Measurements from ENCODE around the gene DNAJC8.

The DNAJC8 gene, protein sequence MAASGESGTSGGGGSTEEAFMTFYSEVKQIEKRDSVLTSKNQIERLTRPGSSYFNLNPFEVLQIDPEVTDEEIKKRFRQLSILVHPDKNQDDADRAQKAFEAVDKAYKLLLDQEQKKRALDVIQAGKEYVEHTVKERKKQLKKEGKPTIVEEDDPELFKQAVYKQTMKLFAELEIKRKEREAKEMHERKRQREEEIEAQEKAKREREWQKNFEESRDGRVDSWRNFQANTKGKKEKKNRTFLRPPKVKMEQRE

DNA sequence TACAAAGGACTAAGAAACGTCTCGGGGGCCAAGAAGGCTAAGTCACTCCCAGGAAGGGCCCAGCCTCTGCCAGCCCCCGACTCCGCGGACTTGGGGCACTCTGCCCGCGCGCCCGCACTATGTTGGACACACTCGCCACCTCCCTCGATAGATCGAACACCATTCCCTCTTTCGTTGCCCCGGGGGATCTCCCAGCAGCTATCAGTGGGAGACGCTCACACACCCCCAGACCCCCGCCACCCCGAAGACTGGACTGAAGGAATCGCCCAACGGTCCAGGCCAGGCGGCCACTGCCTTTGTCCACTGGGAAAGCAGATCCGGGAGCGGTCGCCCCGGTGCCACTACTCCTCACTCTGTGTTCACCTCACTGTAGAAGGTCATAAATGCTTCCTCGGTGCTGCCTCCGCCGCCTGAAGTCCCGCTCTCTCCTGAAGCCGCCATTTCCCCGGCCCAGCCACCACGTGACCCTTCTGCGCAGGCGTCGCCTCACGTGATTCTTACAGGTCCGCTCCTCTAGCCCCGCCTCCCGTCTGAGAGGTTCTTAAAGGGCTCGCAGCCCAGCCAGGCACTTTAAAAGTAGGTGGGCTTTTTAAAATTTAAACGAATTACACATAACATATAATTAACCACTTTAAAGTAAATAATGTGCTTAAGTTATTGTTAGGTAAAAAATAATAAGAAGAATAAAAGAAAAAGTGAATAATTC is at the start of gene DNAJC8:
TSS of gene DNAJC8 (minus strand) at position 472 of the 706 bp plus-strand sequence. CDS start at position 441, 31 bp downstream.
- peak within 1 kb of the TSS; percentile 98 for H2AFZ ChIP-seq (ENCODE audit: low read length, unreplicated experiment)
- peak within 1 kb of the TSS; percentile 97 for H3K4me3 ChIP-seq (ENCODE audit: low read depth, low read length)
- H3K4me1 ChIP-seq (ENCODE audit: control insufficient read depth, insufficient read depth, low read length, unreplicated experiment) = peaks cover 5% of the 10 kb centered on the region

DNA sequence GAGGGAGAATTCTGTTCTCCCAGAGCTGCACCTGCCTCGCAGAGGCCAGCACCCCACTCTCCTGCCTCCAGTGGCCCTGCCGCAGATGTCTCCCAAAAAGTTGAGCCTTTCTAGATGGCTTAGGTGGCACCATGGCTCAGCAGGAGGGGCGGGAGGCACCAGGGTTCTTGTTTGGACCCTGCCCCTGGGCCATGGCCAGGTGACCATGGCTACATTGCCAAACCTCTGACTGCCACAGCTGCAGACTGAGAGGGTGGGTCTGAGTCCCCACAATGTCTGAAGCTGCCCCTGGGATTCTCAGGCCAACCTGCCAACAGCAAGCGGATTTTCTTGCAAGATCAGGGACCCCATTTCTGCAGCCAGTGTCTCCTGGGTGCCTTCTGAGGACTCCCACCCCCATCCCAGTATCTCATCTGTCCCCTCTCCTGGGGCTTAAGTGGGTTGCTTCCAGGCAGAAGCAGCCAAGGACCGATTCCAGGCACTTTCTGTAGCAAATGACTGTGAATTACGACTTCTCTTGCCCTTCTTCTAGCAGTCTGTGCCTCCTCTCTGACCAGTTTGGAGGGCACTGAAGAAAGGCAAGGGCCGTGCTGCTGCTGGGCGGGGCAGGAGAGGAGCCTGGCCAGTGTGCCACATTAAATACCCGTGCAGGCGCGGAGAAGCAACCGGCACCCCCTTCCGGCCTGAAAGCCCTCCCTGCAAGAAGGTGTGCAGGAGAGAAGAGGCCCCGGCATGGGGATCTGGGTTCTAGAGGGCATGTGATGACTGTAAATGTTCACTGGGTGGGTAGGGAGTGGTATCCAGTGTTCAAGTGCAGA is 49.0 kb upstream of the DNAJC8 start:
- peaks cover 14% of the 10 kb centered on the region; the same call in 1 of the 2 replicates for H3K36me3 ChIP-seq (ENCODE audit: insufficient read depth, low read length)
- peaks cover 6% of the 10 kb centered on the region for H3K4me1 ChIP-seq (ENCODE audit: control insufficient read depth, insufficient read depth, low read length, unreplicated experiment)
- no peak overlapping the region for H3K27ac ChIP-seq (ENCODE audit: low read depth, low read length)
- H2AFZ ChIP-seq (ENCODE audit: low read length, unreplicated experiment) = no peak overlapping the region
- no peaks in the 10 kb centered on the region for H3K27me3 ChIP-seq (ENCODE audit: insufficient read depth, low read length)
- H3K79me2 ChIP-seq (ENCODE audit: control insufficient read depth, insufficient read depth, low read length, unreplicated experiment) = no peaks in the 10 kb centered on the region
- H3K4me3 ChIP-seq (ENCODE audit: low read depth, low read length) = no peak overlapping the region

More for the DNA sequence above, at the start of gene DNAJC8:
- peak within 1 kb of the TSS; percentile 63; the same call in 1 of the 2 replicates for H3K27ac ChIP-seq (ENCODE audit: low read depth, low read length)
- H3K36me3 ChIP-seq (ENCODE audit: insufficient read depth, low read length) = peaks cover 9% of the 10 kb centered on the region; the same call in 1 of the 2 replicates
- no peaks in the 10 kb centered on the region for H3K27me3 ChIP-seq (ENCODE audit: insufficient read depth, low read length)
- H3K79me2 ChIP-seq (ENCODE audit: control insufficient read depth, insufficient read depth, low read length, unreplicated experiment) = peaks cover 61% of the 10 kb centered on the region

DNA sequence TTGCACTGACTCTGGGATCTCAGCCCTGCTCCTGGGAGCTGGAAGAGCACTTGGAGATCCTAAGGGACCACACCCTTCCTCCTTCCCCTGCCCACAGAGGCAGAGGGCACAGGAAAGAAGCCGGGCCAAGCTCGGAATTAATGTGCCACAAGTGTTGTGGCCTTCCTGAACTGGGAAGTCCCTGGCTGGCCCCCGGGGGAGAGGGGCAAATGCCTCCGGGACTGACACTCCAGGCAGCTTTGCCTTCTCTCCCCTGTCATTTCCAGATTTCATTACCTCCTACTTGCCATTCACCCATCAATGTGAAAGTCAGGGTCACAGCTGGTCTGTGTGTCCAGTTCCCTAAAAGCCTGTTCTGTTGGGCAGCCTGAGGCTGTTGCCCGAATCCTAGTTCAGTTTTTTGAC is 48.1 kb upstream of the DNAJC8 start:
- Histone ChIP-seq H3K4me3 (ENCODE audit: low read depth, low read length) (no peak overlapping the region), H3K36me3 (ENCODE audit: insufficient read depth, low read length) (peaks cover 14% of the 10 kb centered on the region; the same call in 1 of the 2 replicates), H3K79me2 (ENCODE audit: control insufficient read depth, insufficient read depth, low read length, unreplicated experiment) (no peaks in the 10 kb centered on the region), H3K27me3 (ENCODE audit: insufficient read depth, low read length) (no peaks in the 10 kb centered on the region), H2AFZ (ENCODE audit: low read length, unreplicated experiment) (no peak overlapping the region), H3K27ac (ENCODE audit: low read depth, low read length) (no peak overlapping the region), H3K4me1 (ENCODE audit: control insufficient read depth, insufficient read depth, low read length, unreplicated experiment) (peaks cover 6% of the 10 kb centered on the region)

DNA sequence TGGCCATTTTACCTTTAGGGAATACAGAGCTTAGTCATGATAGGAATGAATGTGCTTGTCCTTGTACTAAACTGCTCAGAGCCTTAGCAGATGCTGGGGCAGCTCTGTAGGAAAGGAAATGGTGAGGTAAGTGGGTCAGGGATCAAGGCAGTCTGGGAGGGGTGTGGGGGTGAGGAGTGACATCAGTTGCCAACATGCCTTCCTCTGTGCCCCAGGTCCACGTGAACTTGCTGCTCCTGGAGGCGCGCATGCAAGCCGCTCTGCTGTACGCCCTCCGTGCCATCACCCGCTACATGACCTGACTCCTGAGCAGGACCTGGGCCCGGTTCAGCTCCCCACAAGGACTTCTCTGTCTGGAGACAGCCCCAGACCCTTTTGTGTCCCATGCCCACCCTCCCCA is 47.7 kb upstream of the DNAJC8 start:
- Histone ChIP-seq H3K4me3 (ENCODE audit: low read depth, low read length) (no peak overlapping the region), H3K27ac (ENCODE audit: low read depth, low read length) (no peak overlapping the region), H3K27me3 (ENCODE audit: insufficient read depth, low read length) (no peaks in the 10 kb centered on the region), H3K4me1 (ENCODE audit: control insufficient read depth, insufficient read depth, low read length, unreplicated experiment) (peaks cover 6% of the 10 kb centered on the region), H3K79me2 (ENCODE audit: control insufficient read depth, insufficient read depth, low read length, unreplicated experiment) (no peaks in the 10 kb centered on the region), H2AFZ (ENCODE audit: low read length, unreplicated experiment) (no peak overlapping the region), H3K36me3 (ENCODE audit: insufficient read depth, low read length) (peaks cover 14% of the 10 kb centered on the region; the same call in 1 of the 2 replicates)

DNA sequence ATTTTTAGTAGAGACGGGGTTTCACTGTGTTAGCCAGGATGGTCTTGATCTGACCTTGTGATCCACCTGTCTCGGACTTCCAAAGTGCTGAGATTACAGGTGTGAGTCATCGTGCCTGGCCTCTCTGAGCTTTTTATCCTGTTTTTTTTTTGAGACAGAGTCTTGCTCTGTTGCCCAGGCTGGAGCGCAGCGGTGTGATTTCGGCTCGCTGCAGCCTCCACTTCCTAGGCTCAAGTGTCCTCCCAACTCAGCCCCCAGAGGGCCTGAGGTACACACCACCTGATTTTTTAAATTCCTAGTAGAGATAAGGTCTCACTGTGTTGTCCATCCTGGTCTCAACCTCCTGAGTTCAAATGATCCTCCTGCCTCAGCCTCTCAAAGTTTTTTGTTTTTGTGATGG is 46.9 kb upstream of the DNAJC8 start:
- H3K27ac ChIP-seq (ENCODE audit: low read depth, low read length) = no peak overlapping the region
- H3K79me2 ChIP-seq (ENCODE audit: control insufficient read depth, insufficient read depth, low read length, unreplicated experiment) = no peaks in the 10 kb centered on the region
- peaks cover 20% of the 10 kb centered on the region; the same call in 1 of the 2 replicates for H3K36me3 ChIP-seq (ENCODE audit: insufficient read depth, low read length)
- H3K27me3 ChIP-seq (ENCODE audit: insufficient read depth, low read length) = no peaks in the 10 kb centered on the region
- no peak overlapping the region for H3K4me3 ChIP-seq (ENCODE audit: low read depth, low read length)
- no peak overlapping the region for H2AFZ ChIP-seq (ENCODE audit: low read length, unreplicated experiment)
- H3K4me1 ChIP-seq (ENCODE audit: control insufficient read depth, insufficient read depth, low read length, unreplicated experiment) = peaks cover 6% of the 10 kb centered on the region

DNA sequence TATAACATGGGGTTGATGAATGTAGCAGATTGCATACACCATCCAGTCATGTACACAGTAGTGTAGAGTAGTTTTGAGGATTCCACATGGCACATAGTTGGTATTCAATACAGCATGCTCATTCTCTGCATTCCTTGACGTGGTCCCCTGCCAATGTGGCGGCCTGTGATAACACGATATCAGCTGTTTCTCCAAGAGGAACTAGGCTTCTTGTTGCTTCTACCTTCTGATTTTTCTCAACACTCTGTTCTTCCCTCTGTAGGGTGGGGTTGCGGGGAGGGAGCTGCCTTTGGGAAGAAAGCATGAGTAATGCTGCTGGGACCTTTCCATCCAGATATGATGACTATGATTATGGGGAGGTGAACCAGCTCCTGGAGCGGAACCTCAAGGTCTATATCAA is 45.9 kb upstream of the DNAJC8 start:
- peaks cover 6% of the 10 kb centered on the region for H3K4me1 ChIP-seq (ENCODE audit: control insufficient read depth, insufficient read depth, low read length, unreplicated experiment)
- H3K4me3 ChIP-seq (ENCODE audit: low read depth, low read length) = no peak overlapping the region
- H3K79me2 ChIP-seq (ENCODE audit: control insufficient read depth, insufficient read depth, low read length, unreplicated experiment) = no peaks in the 10 kb centered on the region
- H3K27ac ChIP-seq (ENCODE audit: low read depth, low read length) = no peak overlapping the region
- H3K27me3 ChIP-seq (ENCODE audit: insufficient read depth, low read length) = no peaks in the 10 kb centered on the region
- no peak overlapping the region for H2AFZ ChIP-seq (ENCODE audit: low read length, unreplicated experiment)
- H3K36me3 ChIP-seq (ENCODE audit: insufficient read depth, low read length) = peaks cover 25% of the 10 kb centered on the region; the same call in 1 of the 2 replicates

DNA sequence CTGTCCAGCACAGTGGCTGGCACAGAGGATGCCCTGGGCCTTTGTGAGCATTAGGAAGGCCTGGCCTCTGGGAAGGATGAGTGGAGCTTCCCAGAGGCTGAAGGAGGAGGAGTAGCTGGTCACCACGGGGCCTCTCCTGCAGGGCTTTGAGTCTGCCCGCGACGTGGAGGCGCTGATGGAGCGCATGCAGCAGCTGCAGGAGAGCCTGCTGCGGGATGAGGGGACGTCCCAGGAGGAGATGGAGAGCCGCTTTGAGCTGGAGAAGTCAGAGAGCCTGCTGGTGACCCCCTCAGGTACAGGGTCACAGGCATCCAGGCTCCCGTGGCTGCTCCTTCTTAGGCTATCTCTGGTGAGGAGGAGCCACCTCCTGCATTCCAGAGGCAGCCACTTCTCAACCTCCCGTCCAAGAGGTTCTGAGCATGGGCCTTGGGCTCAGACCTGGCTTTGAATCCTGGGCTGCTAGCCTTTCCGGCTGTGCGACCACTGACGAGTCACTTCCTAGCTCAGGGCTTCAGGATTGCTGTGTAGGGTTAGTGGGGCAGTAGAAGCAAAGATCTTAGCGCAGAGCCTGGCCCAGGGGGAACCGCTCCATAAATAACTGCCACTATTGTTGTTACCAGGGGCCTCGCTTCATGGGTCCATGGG is 40.5 kb upstream of the DNAJC8 start:
- H3K36me3 ChIP-seq (ENCODE audit: insufficient read depth, low read length) = peaks cover 15% of the 10 kb centered on the region; the same call in 1 of the 2 replicates
- no peak overlapping the region for H3K27ac ChIP-seq (ENCODE audit: low read depth, low read length)
- peaks cover 5% of the 10 kb centered on the region for H3K4me1 ChIP-seq (ENCODE audit: control insufficient read depth, insufficient read depth, low read length, unreplicated experiment)
- H3K79me2 ChIP-seq (ENCODE audit: control insufficient read depth, insufficient read depth, low read length, unreplicated experiment) = no peaks in the 10 kb centered on the region
- H3K27me3 ChIP-seq (ENCODE audit: insufficient read depth, low read length) = no peaks in the 10 kb centered on the region
- no peak overlapping the region for H3K4me3 ChIP-seq (ENCODE audit: low read depth, low read length)
- no peak overlapping the region for H2AFZ ChIP-seq (ENCODE audit: low read length, unreplicated experiment)

DNA sequence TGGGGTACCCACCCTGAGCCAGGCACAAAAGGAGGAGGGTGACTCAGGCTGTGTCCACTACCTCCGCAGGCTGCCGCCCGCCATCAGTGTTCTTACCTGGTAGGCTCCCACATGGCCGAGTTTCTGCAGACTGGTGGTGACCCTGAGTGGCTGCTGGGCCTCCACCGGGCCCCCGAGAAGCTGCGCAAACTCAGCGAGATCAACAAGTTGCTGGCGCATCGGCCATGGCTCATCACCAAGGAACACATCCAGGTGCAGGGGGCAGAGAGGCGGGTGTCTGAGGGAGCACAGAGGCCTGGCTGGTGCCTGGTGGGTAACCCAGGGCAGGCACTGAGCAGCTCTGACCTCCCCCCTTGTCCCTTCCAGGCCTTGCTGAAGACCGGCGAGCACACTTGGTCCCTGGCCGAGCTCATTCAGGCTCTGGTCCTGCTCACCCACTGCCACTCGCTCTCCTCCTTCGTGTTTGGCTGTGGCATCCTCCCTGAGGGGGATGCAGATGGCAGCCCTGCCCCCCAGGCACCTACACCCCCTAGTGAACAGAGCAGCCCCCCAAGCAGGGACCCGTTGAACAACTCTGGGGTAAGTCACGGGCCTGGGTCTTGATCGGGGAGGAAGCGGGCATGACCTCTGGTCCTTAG is 39.5 kb upstream of the DNAJC8 start:
- H2AFZ ChIP-seq (ENCODE audit: low read length, unreplicated experiment) = no peak overlapping the region
- H3K79me2 ChIP-seq (ENCODE audit: control insufficient read depth, insufficient read depth, low read length, unreplicated experiment) = peaks cover 9% of the 10 kb centered on the region
- no peak overlapping the region for H3K4me3 ChIP-seq (ENCODE audit: low read depth, low read length)
- H3K27ac ChIP-seq (ENCODE audit: low read depth, low read length) = no peak overlapping the region
- peaks cover 5% of the 10 kb centered on the region for H3K4me1 ChIP-seq (ENCODE audit: control insufficient read depth, insufficient read depth, low read length, unreplicated experiment)
- H3K36me3 ChIP-seq (ENCODE audit: insufficient read depth, low read length) = peaks cover 11% of the 10 kb centered on the region; the same call in 1 of the 2 replicates
- H3K27me3 ChIP-seq (ENCODE audit: insufficient read depth, low read length) = no peaks in the 10 kb centered on the region

DNA sequence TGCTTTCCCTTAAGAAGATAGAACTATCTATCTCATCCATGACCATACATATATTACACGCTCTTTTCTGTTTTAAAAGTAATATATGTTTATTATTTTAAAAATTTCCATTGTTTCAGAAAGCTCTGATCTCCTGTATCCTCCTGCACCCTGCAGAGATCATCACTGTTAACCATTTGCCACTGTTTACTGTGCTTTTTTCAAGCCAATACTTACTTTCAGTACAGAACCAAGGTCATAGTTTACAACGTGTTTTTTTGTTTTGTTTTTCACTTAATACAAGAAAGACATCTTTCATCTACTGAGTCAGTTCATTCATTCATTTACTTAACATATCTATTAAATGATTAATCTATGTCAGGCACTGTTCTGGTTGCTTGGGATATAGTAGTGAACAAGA is 36.7 kb upstream of the DNAJC8 start:
- Histone ChIP-seq H3K36me3 (ENCODE audit: insufficient read depth, low read length) (peaks cover 3% of the 10 kb centered on the region; the same call in 1 of the 2 replicates), H3K4me3 (ENCODE audit: low read depth, low read length) (no peak overlapping the region), H3K27me3 (ENCODE audit: insufficient read depth, low read length) (no peaks in the 10 kb centered on the region), H3K79me2 (ENCODE audit: control insufficient read depth, insufficient read depth, low read length, unreplicated experiment) (peaks cover 34% of the 10 kb centered on the region), H2AFZ (ENCODE audit: low read length, unreplicated experiment) (no peak overlapping the region), H3K27ac (ENCODE audit: low read depth, low read length) (no peak overlapping the region), H3K4me1 (ENCODE audit: control insufficient read depth, insufficient read depth, low read length, unreplicated experiment) (peaks cover 5% of the 10 kb centered on the region)

DNA sequence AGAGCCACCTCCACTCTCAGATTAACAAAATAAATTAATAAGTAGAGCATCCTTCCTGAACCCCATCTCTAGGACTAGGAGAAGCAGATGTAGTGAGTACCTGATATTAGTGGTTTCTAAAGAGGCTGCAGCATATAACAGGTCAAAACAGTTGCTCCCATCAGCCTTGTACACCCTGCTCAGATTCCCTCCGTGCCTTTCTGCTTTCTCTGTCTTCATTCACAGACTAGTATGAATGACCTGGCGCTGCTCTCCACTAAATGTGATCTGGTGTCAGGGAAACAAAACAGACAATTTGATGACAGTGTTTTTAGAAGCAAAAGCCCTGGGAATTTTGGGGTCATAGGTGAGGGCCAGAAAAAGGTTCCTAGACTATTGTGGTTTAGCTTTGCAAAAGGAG is 34.8 kb upstream of the DNAJC8 start:
- H3K4me1 ChIP-seq (ENCODE audit: control insufficient read depth, insufficient read depth, low read length, unreplicated experiment) = no peaks in the 10 kb centered on the region
- no peaks in the 10 kb centered on the region for H3K27me3 ChIP-seq (ENCODE audit: insufficient read depth, low read length)
- no peak overlapping the region for H3K27ac ChIP-seq (ENCODE audit: low read depth, low read length)
- no peaks in the 10 kb centered on the region for H3K36me3 ChIP-seq (ENCODE audit: insufficient read depth, low read length)
- peaks cover 48% of the 10 kb centered on the region for H3K79me2 ChIP-seq (ENCODE audit: control insufficient read depth, insufficient read depth, low read length, unreplicated experiment)
- no peak overlapping the region for H2AFZ ChIP-seq (ENCODE audit: low read length, unreplicated experiment)
- no peak overlapping the region for H3K4me3 ChIP-seq (ENCODE audit: low read depth, low read length)

Data from ACC112 (cell line).